ENCODE data around the gene PRXL2A.
"Not testable (repeated sequence)": the region's sequence is repeated elsewhere in the genome, so short reads cannot be mapped to it uniquely, and the experiment has no call there.

The PRXL2A gene

GRCh38 chr10:80412486-80412885, 4.1 kb downstream of the PRXL2A start:
- Histone ChIP-seq H3K4me3 (ENCODE audit: low read length) (no peak overlapping the region), H3K4me1 (ENCODE audit: control insufficient read depth, insufficient read depth, low read length) (peaks cover 39% of the 10 kb centered on the region), H3K27ac (ENCODE audit: low read depth, low read length) (no peak overlapping the region)

GRCh38 chr10:80413271-80413996, 5.1 kb downstream of the PRXL2A start:
- H3K4me3 ChIP-seq (ENCODE audit: low read length), result no peak overlapping the region
- no peaks in the 10 kb centered on the region for H3K27me3 ChIP-seq (ENCODE audit: control insufficient read depth, insufficient read depth, low read length)
- H3K4me1 ChIP-seq (ENCODE audit: control insufficient read depth, insufficient read depth, low read length), result peaks cover 37% of the 10 kb centered on the region
- H3K9ac ChIP-seq (ENCODE audit: low read length), result no peak overlapping the region
- no peak overlapping the region for H3K27ac ChIP-seq (ENCODE audit: low read depth, low read length)
- no peaks in the 10 kb centered on the region for H3K36me3 ChIP-seq (ENCODE audit: control insufficient read depth, insufficient read depth, low read length)

More at GRCh38 chr10:80412486-80412885, 4.1 kb downstream of the PRXL2A start:
- Histone ChIP-seq H3K27me3 (ENCODE audit: control insufficient read depth, insufficient read depth, low read length) (no peaks in the 10 kb centered on the region), H3K36me3 (ENCODE audit: control insufficient read depth, insufficient read depth, low read length) (no peaks in the 10 kb centered on the region), H3K9ac (ENCODE audit: low read length) (no peak overlapping the region)

GRCh38 chr10:80414142-80414895, 6.0 kb downstream of the PRXL2A start:
- H3K4me3 ChIP-seq (ENCODE audit: low read length), result no peak overlapping the region
- H3K9ac ChIP-seq (ENCODE audit: low read length), result no peak overlapping the region
- peaks cover 37% of the 10 kb centered on the region for H3K4me1 ChIP-seq (ENCODE audit: control insufficient read depth, insufficient read depth, low read length)
- H3K27me3 ChIP-seq (ENCODE audit: control insufficient read depth, insufficient read depth, low read length), result no peaks in the 10 kb centered on the region
- peak overlapping the region; percentile 10 for H3K27ac ChIP-seq (ENCODE audit: low read depth, low read length)
- no peaks in the 10 kb centered on the region for H3K36me3 ChIP-seq (ENCODE audit: control insufficient read depth, insufficient read depth, low read length)

GRCh38 chr10:80415734-80416478, 7.6 kb downstream of the PRXL2A start:
- Histone ChIP-seq H3K36me3 (ENCODE audit: control insufficient read depth, insufficient read depth, low read length) (no peaks in the 10 kb centered on the region), H3K27ac (ENCODE audit: low read depth, low read length) (peak overlapping the region; percentile 88), H3K4me3 (ENCODE audit: low read length) (no peak overlapping the region), H3K27me3 (ENCODE audit: control insufficient read depth, insufficient read depth, low read length) (no peaks in the 10 kb centered on the region), H3K9ac (ENCODE audit: low read length) (no peak overlapping the region), H3K4me1 (ENCODE audit: control insufficient read depth, insufficient read depth, low read length) (peaks cover 33% of the 10 kb centered on the region)

GRCh38 chr10:80416479-80417098, 8.2 kb downstream of the PRXL2A start:
- Histone ChIP-seq H3K36me3 (ENCODE audit: control insufficient read depth, insufficient read depth, low read length) (no peaks in the 10 kb centered on the region), H3K4me1 (ENCODE audit: control insufficient read depth, insufficient read depth, low read length) (peaks cover 33% of the 10 kb centered on the region), H3K27ac (ENCODE audit: low read depth, low read length) (peak overlapping the region; percentile 88), H3K27me3 (ENCODE audit: control insufficient read depth, insufficient read depth, low read length) (no peaks in the 10 kb centered on the region), H3K4me3 (ENCODE audit: low read length) (no peak overlapping the region), H3K9ac (ENCODE audit: low read length) (no peak overlapping the region)

- H3K4me3 ChIP-seq (ENCODE audit: low read length); H3K36me3 ChIP-seq (ENCODE audit: control insufficient read depth, insufficient read depth, low read length); H3K9ac ChIP-seq (ENCODE audit: low read length); H3K27me3 ChIP-seq (ENCODE audit: control insufficient read depth, insufficient read depth, low read length); H3K27ac ChIP-seq (ENCODE audit: low read depth, low read length): not testable (repeated sequence)
- H3K4me1 ChIP-seq (ENCODE audit: control insufficient read depth, insufficient read depth, low read length), result peaks cover 31% of the 10 kb centered on the region
Measured at GRCh38 chr10:80417256-80417655, 8.9 kb downstream of the PRXL2A start.

- H3K4me3 ChIP-seq (ENCODE audit: low read length), result no peak overlapping the region
- H3K4me1 ChIP-seq (ENCODE audit: control insufficient read depth, insufficient read depth, low read length), result peaks cover 5% of the 10 kb centered on the region
- peaks cover 15% of the 10 kb centered on the region for H3K36me3 ChIP-seq (ENCODE audit: control insufficient read depth, insufficient read depth, low read length)
- H3K9ac ChIP-seq (ENCODE audit: low read length), result no peak overlapping the region
- no peaks in the 10 kb centered on the region for H3K27me3 ChIP-seq (ENCODE audit: control insufficient read depth, insufficient read depth, low read length)
- no peak overlapping the region for H3K27ac ChIP-seq (ENCODE audit: low read depth, low read length)
Measured at GRCh38 chr10:80421050-80421706, 12.8 kb downstream of the PRXL2A start.

- Histone ChIP-seq H3K27me3 (ENCODE audit: control insufficient read depth, insufficient read depth, low read length) (no peaks in the 10 kb centered on the region), H3K9ac (ENCODE audit: low read length) (no peak overlapping the region), H3K4me1 (ENCODE audit: control insufficient read depth, insufficient read depth, low read length) (no peaks in the 10 kb centered on the region), H3K4me3 (ENCODE audit: low read length) (no peak overlapping the region), H3K27ac (ENCODE audit: low read depth, low read length) (no peak overlapping the region), H3K36me3 (ENCODE audit: control insufficient read depth, insufficient read depth, low read length) (peaks cover 15% of the 10 kb centered on the region)
Measured at GRCh38 chr10:80421707-80422536, 13.6 kb downstream of the PRXL2A start.

- Histone ChIP-seq H3K9ac (ENCODE audit: low read length) (no peak overlapping the region), H3K27ac (ENCODE audit: low read depth, low read length) (no peak overlapping the region), H3K36me3 (ENCODE audit: control insufficient read depth, insufficient read depth, low read length) (peaks cover 20% of the 10 kb centered on the region), H3K27me3 (ENCODE audit: control insufficient read depth, insufficient read depth, low read length) (no peaks in the 10 kb centered on the region), H3K4me3 (ENCODE audit: low read length) (no peak overlapping the region), H3K4me1 (ENCODE audit: control insufficient read depth, insufficient read depth, low read length) (no peaks in the 10 kb centered on the region)
Measured at GRCh38 chr10:80425901-80426300, 17.6 kb downstream of the PRXL2A start.

- H3K27ac ChIP-seq (ENCODE audit: low read depth, low read length), result no peak overlapping the region
- H3K4me1 ChIP-seq (ENCODE audit: control insufficient read depth, insufficient read depth, low read length), result no peaks in the 10 kb centered on the region
- no peaks in the 10 kb centered on the region for H3K27me3 ChIP-seq (ENCODE audit: control insufficient read depth, insufficient read depth, low read length)
- no peak overlapping the region for H3K4me3 ChIP-seq (ENCODE audit: low read length)
- no peak overlapping the region for H3K9ac ChIP-seq (ENCODE audit: low read length)
- peaks cover 20% of the 10 kb centered on the region for H3K36me3 ChIP-seq (ENCODE audit: control insufficient read depth, insufficient read depth, low read length)
Measured at GRCh38 chr10:80427541-80427940, 19.2 kb downstream of the PRXL2A start.

- Histone ChIP-seq H3K27ac (ENCODE audit: low read depth, low read length) (no peak overlapping the region), H3K27me3 (ENCODE audit: control insufficient read depth, insufficient read depth, low read length) (no peaks in the 10 kb centered on the region), H3K4me1 (ENCODE audit: control insufficient read depth, insufficient read depth, low read length) (no peaks in the 10 kb centered on the region), H3K36me3 (ENCODE audit: control insufficient read depth, insufficient read depth, low read length) (peaks cover 9% of the 10 kb centered on the region), H3K4me3 (ENCODE audit: low read length) (no peak overlapping the region), H3K9ac (ENCODE audit: low read length) (no peak overlapping the region)
Measured at GRCh38 chr10:80429521-80429973, 21.2 kb downstream of the PRXL2A start.
